ENCODE data around the gene PTP4A2. TPM values are rescaled to one million over a fixed set of nuclear protein-coding genes. Genes with fewer than 3 reads are reported as not detected.

PTP4A2 gene
- total and polyA plus RNA-seq, 2 of the 8 experiments (the other 6 are each of a cell fraction or from before 2014, with no cell fraction given): 87.4 to 214 TPM

DNA sequence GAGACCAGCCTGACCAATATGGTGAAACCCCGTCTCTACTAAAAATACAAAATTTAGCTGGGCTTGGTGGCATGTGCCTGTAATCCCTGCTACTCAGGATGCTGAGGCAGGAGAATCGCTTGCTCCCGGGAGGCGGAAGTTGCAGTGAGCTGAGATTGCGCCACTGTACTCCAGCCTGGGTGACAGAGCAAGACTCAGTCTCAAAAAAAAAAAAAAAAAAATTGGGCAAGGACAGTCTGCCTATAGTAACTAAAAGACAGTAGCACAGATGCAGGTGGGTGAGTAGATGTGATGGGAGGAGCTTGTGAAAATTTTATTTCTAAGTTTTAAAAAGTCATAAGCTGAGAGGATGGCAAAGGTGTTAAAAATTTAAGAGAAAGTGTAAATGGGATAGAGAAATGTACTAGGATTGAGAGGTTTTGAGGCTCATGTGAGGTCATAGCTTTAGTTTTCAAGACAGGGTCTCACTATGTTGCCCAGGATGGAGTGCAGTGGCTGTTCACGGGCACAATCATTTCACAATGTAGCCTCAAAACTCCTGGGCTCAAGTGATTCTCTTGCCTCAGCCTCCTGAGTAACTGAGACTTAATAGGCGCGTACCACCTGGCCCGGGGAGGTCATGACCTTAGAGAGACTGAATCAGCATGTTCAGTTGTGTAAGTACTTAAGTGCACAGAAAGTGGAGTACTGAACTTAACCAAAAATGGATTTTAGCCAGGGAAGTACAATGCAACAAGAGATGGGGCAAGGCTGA lies 33.7 kb downstream of the PTP4A2 start:
- H2BK5ac ChIP-seq (ENCODE audit: low read depth, low read length): no peak overlapping the region
- H3K4ac ChIP-seq (replicated peaks; ENCODE audit: insufficient read length, low read depth, low read length): no peak overlapping the region
- H2BK12ac ChIP-seq (ENCODE audit: low read depth, low read length): no peak overlapping the region
- FAIRE-seq: no peak
- H2BK15ac ChIP-seq (ENCODE audit: low read length): no peak overlapping the region
- H2BK20ac ChIP-seq (ENCODE audit: low read length): no peak overlapping the region
- no peak overlapping the region for H3K9ac ChIP-seq (replicated peaks in 1 of 4; ENCODE audit: extremely low read depth in 1 of 4, low read depth in 3 of 4, low read length in 3 of 4)
- H4K8ac ChIP-seq (ENCODE audit: extremely low read depth, insufficient read depth, low read length): no peak overlapping the region
- no peaks in the 10 kb centered on the region for H3K27me3 ChIP-seq (replicated peaks in 1 of 4; ENCODE audit: control insufficient read depth in 3 of 4, extremely low read depth in 1 of 4, insufficient read depth in 3 of 4, low read length in 3 of 4)
- no peaks in the 10 kb centered on the region for H3K4me1 ChIP-seq (replicated peaks in 1 of 4; ENCODE audit: control insufficient read depth in 3 of 4, insufficient read depth in 4 of 4, low read length in 3 of 4)
- H2AFZ ChIP-seq (ENCODE audit: low read length): no peak overlapping the region
- no peak overlapping the region for H4K91ac ChIP-seq (replicated peaks; ENCODE audit: insufficient read length, low read length)
- POLR2A ChIA-PET (ENCODE audit: partially characterized antibody): interaction anchor here (1.1 to 2.3 kb wide), 5 partner anchors 11 to 40 kb away, joined by 3 to 10 read pairs (median 3); no protein-coding TSS in a partner anchor
- H3K4me3 ChIP-seq (ENCODE audit: extremely low read depth in 1 of 4, insufficient read depth in 2 of 4, low read depth in 3 of 4, low read length in 4 of 4): no peak overlapping the region
- no peaks in the 10 kb centered on the region for H4K20me1 ChIP-seq (replicated peaks in 1 of 2; ENCODE audit: control insufficient read depth in 1 of 2, insufficient read depth in 2 of 2, low read length in 2 of 2)
- H3K36me3 ChIP-seq (ENCODE audit: control insufficient read depth in 2 of 4, insufficient read depth in 4 of 4, low read length in 3 of 4): peaks cover 2 to 22% (median 13%) of the 10 kb centered on the region in 4 experiments; a peak in 6 of 8 replicates
- no peak overlapping the region for H3K27ac ChIP-seq (ENCODE audit: low read depth, low read length)
- H3K79me2 ChIP-seq (ENCODE audit: control insufficient read depth in 1 of 2, insufficient read depth in 2 of 2, low read length in 2 of 2): no peaks in the 10 kb centered on the region
- no peak overlapping the region for H2AK5ac ChIP-seq (ENCODE audit: low read depth, low read length)
- H2BK120ac ChIP-seq (replicated peaks; ENCODE audit: low read depth, low read length): no peak overlapping the region
- H3K4me2 ChIP-seq (ENCODE audit: insufficient read depth in 1 of 2, low read depth in 2 of 2, low read length in 2 of 2): no peak overlapping the region
- no peaks in the 10 kb centered on the region for H3K79me1 ChIP-seq (ENCODE audit: low read depth, low read length)
- H3K56ac ChIP-seq (replicated peaks; ENCODE audit: insufficient read length, low read depth, low read length): no peak overlapping the region
- no peaks in the 10 kb centered on the region for H3K9me3 ChIP-seq (ENCODE audit: insufficient read depth in 2 of 2, low read depth in 1 of 2, low read length in 1 of 2)
- no peak overlapping the region for H4K5ac ChIP-seq (ENCODE audit: insufficient read length, low read depth, low read length)
- no peak overlapping the region for H3K18ac ChIP-seq (ENCODE audit: extremely low read depth, low read length)
- H3K23ac ChIP-seq (ENCODE audit: insufficient read length): no peak overlapping the region
- no peak overlapping the region for H3K14ac ChIP-seq (ENCODE audit: insufficient read length)
- WGBS, 2 experiments (ENCODE audit: extremely low coverage in 1 of 2, insufficient coverage in 1 of 2, insufficient read length in 1 of 2, insufficient replicate concordance in 2 of 2, low coverage in 1 of 2, low lambda C conversion rate in 2 of 2, missing lambda C conversion rate in 1 of 2): 96% methylated on average over 9 of the region's 9 CpGs; no CpG with 5 or more reads in 1 of the 2 experiments
- CTCF ChIA-PET (ENCODE audit: partially characterized antibody): interaction anchor here (1.5 to 2.7 kb wide), 5 partner anchors 9 to 86 kb away, joined by 3 to 12 read pairs (median 7); no protein-coding TSS in a partner anchor
- no peak for DNase-seq (ENCODE audit: low read depth in 1 of 2, low spot score in 2 of 2)
- H3K23me2 ChIP-seq (ENCODE audit: low read depth, low read length): no peaks in the 10 kb centered on the region
